Glomerular visceral epithelial cell (primary cell): ENCODE results near the gene LCN1.

ENCODE experiments used
- DNase-seq: peaks from one replicate; pipeline ENCODE4 v3.0.0-alpha.2; 2016; ENCODE audit errors: extremely low spot score

The LCN1 gene

DNA sequence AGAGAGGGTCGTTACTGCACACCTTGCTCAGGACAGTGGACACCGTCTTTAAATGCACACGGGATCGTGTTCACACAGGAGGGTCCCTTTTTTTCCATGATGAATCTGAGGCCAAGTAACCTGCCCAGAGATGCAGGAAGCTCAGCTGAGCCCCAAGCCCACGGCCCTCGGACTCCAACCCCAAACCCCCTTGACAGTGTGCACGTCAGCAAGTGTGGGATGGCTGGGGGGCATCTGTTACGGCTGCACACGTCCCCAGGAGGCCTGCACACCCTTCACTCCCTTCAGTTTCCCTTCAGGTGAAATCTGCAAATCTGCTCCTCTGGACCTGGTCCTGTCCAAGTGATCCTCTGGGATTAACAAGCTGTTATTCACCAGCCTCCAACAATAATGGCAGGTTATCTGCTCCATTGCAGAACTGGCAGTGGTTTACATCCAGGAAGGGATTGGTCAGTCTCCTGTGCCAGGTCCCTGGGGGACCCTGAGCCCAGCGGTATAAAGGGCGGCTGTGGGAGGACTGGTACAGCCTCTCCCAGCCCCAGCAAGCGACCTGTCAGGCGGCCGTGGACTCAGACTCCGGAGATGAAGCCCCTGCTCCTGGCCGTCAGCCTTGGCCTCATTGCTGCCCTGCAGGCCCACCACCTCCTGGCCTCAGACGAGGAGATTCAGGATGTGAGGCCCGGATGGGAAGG is at the start of gene LCN1:
TSS of gene LCN1 (plus strand) at position 525 of the 692 bp plus-strand sequence. CDS start at position 583, 58 bp downstream.
- DNase-seq = no peak

DNA sequence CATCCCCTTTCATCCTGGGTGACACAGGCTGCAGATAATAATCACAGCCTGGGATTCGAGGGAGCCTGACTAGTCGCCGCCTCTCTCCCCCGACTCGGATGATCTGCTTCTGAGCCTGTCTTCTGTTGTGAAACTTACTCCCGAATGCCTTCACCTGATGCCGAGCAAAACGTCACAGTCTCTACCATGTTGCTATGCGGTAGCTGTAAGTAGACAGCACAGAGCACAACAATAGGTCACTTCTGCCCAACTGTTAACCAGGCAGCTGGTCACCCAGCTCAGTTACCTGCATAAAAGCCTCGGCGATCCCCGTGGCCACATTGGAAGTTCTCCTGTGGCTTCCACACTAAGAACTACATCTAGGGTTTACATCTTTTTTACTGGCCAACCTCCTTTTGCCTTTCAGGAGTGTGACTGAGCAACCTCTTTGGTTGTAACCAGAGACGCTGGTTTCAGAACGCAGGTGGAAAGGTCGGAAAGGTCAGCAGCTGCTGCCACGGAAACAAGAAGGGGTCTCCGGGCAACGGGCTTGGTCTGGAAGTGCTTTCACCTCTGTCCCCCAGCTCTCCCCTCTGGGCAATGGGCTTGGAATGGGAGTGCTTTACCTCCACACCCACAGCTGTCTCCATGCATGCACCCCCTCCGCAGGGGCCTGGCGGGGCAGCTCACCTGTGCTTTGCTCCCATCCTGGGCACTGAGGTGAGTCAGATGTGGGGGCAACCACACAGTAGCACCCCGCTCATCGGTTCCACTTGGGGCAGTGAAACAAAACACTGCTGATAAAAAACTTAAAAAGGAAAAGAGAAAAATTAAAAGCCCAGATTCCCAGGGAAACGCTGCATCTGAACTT is 49.2 kb upstream of the LCN1 start:
- DNase-seq = no peak

DNA sequence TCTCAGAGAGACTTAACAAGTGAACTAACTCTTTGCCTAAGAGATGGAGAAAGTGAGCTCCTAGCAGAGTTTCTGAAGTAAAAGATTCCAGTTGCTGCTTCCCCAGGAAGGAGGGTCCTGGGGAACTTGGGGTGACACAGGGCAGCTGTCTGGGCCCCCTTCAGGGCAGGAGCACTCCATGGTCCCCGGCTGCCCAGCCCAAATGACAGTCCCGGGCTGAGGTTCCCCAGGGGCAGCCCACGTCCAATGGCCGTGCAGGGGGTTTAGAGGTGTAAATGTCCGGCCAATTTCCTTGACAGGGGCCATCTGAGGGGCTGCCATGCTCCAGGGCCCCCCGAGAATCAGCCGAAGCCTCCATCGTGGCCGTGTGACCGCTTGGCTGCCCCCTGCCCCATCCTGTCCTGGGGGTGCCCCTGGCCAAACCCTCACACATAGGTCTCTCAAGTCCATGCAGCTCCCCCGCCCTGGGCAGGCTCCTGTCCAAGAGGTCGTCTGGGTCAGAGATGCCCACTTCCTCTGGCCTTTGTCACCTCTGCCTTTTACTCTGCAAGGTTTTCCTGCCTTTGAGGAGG is 47.2 kb upstream of the LCN1 start:
- DNase-seq = no peak

DNA sequence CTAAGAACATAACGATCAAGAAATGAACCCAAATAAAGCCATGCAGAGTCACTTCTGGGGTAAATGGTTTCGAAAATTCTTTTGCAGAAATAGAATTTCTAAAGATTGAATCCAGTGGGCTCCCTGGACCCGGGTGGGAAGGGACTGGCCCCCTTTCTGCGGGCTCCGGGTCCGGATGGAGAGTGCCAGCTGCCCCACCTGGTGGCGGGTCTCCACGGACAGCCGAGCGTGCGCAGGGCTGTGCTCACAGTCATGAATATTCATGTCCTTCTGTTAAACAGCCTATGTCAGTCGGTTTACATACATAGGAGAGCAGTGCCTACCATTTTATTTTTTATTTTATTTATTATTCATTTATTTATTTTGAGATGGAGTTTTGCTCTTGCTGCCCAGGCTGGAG is 46.3 kb upstream of the LCN1 start:
- no peak for DNase-seq

DNA sequence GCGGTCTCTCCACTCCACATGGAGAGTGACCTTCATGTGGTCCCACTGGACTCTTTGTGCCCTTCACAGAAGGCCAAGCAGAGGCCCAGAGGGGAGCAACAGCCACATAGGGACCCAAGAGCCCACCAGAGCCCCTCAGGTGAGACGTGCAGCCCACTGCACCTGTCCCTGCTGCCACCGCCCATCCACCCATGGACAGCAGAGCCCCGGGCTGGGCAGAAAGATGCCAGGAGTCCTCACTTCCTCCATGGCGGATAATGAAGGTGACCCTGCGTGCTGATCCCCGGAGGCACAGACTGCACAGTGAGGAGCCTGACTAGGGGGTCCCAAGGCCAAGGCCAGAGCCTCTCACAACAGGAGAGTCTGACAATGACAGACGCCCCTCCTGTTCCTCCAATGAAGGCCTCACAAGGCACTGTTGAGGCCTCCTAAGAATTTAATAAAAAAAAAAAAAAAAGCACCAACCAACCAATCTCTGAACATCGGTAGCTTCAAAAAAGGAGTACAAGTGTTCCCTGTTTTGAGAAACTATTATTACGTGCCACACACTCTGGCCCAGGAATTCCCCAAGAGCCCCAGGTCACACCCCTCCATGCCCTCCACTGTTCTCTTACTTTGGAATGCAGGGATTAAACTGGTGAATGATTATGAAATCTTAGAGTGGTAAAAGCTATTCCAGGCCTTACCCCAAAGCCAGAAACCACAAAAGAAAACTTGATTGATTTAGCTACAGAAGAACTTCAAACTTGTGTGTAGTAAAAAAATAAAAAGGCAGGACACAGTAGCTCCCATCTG is 44.5 kb upstream of the LCN1 start:
- peak; percentile 75 for DNase-seq

DNA sequence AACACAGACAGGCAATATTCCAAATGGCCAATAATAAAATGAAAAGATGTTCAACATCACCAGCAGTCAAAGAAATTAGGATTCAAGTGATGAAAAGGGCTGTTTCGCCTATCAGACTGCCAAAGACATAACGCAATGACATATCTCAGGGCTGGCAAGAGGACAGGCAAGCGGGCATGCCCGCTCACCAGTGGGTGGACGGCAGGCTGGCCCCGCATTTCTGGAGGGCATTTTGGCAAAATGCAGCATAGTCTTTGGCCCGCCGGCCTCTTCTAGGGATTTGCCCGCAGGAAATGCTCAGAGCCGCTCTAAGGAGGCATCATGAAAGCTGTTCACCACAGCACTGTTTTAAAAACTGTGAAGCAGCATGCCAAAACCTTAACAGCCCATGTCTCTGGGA is 43.0 kb upstream of the LCN1 start:
- no peak for DNase-seq

DNA sequence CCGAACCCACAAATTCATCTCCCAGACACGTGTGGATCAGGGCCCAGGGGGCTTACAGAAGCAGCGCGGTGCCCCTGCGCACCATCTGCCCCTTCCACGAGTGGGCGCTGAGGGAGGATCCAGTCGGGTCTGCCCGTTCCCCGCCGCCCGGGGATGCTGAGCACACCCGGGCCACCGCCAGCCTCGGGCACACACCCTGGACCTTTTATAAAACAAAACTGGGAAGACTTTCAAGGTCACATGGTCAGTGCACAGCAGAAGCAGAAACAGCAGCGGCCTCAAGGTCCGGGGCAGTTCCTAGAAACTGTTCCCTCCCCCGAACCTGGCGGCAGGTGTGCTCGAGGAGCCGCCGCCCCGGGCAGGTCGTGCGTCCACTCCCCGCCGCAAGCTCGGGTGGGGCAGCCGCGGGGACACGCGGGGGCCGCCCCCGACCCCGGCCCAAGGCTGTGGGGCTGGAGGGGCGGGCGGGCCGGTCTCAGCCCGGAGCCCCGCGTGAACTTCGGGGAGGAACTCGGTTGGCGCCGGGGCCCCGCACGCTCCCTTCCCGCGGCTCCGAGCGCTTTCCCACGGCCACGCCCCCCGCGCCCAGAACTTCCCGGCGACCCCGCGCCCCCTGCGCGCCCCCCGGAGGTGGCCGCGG is 42.3 kb upstream of the LCN1 start:
- peak; percentile 23 for DNase-seq

DNA sequence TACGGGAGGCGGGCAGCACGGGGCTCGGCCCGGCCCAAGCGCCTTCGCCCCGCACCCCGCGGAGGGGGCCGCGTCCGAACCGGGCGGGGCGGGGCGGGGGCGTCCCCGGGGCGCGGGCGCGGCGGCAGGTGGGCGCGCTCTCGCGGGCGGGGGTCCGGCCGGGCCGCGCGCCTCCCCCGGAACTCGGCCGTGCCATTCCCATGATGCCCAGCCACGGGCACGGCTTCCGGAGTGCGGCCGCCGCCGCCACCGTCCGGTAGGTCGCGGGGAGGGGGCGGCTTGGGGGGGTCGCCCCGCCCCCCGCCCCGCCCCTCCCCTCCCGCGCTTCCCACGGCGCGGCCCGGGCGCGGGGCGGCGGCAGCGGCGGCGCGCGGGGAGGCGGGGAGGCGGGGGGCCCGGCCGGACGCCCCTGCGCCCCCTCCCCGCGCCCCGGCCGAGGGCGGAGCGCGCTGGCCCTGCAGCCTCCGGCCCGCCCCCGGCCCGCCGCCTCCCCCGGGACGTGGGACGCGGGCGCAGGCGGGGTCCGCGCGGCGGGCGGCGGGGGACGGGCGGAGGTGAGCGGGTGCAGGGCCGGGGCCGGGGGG is 41.7 kb upstream of the LCN1 start, which contains the start of gene PPP1R26:
TSS of gene PPP1R26 (plus strand) at position 314 of the 584 bp plus-strand sequence. CDS start 4,729 bp downstream, outside the sequence.
- DNase-seq = peak; percentile 46

DNA sequence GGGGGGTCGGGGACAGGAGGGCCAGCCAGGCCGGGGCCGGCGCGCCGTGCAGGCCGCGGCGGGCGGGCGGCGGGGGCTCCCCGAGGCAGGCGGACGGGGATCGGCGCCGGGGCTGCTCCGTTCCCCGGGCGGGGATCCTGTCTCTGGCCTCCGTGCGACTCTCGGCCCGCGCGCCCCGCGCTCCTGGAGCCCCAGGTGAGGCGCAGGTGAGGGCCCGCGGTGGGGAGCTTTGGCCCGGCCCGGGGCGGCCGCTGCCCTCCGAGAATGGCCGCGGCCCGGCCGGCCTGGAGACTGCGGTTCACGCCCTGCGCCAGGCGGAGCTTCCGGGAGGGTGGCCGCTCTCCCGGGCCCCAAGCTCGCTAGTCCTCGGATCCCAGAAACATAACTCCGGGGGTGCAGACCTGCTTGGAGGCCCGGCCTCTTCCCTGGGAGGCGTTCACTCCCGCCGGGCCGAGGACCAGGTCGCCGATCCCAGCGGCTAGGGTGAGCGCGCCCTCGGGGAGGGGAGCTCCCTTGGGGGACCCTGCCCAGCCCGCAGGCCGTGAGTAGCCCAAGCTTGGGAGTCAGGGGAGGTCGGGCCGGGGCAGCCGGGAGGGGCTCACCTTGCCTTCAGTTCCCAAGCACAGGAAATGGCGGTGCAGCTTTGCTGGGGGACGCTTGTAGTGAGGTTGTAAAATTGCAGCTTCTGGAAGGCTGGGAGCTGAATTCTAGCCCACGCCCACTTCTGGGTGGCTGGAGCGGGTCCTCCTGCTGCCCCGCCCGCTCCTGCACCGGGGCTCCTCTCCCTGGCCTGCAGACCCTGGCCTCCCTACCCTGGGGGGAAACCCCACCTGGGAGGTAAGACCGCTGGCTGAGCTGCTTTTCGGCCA is 40.9 kb upstream of the LCN1 start:
- DNase-seq = peak; percentile 51

DNA sequence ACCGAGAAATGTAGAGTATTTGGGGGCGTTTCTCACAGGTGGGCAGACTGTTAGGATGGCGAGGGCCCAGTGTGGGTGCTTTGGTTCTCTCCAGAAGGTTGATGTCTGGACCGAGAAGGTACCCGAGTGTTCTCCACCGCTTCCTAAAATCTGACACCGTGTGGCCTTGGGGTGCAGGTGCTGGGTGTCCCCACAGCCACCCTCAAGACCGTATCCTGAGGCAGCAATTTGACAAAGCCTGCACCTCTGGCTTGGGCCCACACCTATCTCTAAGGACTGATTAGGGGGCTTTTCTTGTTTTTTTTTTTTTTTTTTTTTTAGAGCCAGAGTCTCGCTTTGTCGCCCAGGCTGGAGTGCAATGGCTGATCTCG is 40.3 kb upstream of the LCN1 start:
- DNase-seq = no peak

DNA sequence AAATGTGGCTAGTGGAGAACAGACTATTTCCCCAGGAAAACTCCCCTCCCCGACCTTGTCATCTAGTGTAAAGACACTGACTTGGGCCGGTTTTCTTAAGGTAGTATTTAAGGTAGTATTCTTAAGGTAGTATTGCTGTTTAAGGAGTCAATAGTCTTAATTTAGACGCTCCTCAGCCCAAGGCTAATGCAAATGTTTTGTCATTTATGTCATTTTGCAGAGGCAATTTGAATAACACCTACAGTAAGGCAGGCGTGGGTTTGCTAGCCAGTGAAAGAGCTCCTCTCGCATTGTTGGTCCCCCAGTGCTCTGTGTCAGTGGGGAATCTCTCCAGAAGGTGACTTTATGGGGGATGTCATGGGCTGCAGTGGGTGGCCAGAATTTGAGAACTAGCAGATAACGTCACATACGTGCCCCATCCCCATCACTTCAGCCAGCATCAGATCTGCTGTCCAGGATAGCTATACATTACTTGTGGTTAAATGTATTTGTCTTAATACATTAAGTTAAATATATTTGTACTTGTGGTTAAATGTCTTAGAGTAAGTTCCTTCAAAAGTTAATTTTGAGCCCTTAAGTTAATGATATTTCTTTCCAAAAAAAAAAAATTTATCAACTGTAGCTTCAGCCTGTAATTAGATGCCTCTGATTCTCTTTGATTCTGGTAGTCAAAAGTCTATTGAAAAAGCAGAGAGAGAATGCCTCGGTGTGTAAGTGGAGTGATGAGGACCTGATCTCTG is 39.1 kb upstream of the LCN1 start:
- no peak for DNase-seq

DNA sequence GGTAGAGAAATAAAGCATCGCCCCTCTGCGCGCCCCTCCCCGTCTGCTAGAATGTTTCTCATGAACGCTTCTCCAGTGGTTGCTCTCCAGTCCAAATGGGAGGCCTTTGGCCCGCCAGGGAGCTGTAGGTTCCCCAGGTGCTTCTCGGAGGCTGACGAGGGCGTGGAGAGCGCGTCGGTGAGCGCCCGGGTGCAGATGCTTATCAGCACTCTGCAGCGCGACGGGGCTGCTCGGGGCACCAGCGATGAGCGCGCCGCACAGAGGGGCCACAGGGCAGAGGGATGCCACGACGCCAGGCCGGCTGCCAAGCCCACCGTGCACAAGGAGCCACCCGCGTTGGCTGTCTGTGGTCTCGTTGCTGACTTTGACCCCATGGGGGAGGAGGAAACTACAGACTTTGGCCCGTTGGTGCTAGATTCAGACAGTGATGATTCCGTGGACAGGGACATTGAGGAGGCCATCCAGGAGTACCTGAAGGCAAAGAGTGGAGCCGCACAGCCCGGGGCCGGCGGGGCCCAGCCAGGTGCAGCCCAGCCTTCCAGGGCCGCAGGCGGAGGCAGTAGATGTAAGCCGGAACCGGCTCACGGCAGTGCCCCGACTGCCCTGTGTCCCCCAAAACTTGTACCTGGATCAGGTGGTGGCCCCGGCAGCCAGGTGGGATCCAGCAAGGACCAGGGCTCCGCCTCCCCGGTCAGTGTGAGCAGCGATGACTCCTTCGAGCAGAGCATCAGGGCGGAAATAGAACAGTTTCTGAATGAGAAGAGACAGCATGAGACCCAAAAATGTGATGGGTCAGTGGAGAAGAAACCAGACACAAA is 36.6 kb upstream of the LCN1 start:
- no peak for DNase-seq

DNA sequence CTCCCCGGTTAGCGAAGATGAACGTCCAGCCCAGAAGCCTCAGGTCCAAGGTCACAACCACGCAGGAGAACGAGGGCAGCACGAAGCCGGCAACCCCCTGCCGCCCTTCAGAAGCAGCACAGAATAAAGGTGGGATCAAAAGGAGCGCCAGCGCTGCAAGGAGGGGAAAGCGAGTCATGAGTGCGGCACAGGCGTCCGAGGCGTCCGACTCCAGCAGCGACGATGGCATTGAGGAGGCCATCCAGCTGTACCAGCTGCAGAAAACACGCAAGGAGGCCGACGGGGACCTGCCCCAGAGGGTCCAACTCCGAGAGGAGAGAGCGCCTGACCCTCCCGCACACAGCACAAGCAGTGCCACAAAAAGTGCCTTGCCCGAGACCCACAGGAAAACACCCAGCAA is 35.9 kb upstream of the LCN1 start:
- no peak for DNase-seq

DNA sequence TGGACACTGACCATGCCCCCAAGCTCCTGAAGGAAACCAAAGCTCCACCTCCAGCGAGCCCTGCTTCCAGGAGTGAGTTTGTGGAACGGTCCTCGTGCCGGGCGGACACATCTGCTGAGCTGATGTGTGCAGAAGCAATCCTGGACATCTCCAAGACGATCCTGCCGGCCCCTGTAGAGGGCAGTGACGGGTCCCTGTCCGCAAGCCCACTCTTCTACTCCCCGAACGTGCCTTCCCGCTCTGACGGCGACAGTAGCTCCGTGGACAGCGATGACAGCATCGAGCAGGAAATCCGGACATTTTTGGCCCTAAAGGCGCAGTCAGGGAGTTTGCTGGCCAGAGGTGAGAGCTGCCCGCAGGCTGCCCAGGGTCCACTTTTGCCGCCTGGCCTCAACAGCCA is 35.4 kb upstream of the LCN1 start:
- no peak for DNase-seq

DNA sequence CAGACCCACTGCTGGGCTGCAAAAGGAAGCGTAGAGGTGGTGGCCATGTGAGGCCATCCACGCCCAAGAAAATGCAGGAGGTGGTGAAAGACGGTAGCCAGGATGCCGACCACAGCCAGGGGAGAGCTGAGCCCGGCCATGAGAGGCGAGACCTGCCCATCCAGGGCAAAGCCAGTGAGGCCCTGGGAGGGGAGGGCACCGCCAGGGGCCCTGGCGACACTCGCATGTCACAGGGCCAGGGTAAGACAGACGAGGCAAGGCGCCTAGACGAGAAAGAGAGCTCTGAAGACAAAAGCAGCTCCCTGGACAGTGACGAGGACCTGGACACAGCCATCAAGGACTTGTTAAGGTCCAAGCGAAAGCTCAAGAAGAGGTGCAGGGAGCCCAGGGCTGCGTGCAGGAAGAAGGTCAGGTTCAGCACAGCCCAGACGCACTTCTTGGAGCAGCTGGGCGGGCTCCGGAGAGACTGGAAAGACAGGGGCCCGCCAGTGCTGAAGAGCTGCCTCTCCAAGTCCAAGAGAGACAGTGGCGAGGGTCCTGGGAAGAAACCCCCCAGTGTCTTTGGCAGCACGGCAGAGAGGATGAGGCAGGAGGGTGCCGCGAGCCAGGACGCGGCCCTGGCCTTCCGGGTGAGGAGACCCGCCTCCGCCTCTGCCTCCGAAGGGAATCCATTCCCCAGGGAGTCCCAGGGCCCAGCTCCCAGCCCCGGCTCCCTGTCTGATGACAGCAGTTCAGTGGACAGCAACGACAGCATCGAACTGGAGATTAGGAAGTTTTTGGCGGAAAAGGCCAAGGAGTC is 34.8 kb upstream of the LCN1 start:
- DNase-seq = no peak

DNA sequence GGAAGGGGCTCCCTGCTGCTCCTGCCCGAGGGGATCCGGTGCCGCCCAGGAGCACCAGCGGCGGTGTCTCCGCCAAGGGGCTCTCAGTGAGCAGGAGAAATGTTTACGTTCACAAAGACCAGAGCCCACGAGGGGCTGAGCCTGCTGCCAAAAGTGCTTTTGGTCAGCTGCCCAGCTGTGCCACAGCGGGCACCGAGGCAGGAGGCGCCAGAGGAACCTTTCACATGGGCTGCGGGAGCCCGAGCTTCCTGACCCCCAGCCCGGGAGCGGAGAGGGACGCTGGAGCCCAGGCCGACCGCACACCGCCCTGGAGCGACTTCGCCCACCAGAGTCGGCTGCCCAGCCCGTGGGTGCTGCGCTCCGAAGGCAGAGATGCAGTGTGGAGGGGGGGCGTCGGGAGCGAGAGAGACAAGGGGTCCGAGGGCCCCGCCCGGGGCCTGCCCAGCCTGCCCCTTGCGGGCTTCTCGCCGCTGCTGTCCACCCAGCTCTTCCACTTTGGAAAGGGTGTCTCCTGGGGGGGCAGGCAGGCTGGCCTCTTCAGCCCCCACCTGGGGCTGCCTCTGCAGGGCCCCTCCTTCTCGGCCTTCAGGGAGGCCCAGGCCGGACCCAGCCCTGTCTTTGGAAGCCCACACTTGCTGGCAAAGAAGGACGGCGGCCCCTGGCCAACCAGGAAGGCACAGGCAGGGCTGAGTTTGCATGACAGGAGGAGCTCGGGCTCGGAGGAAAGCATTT is 33.8 kb upstream of the LCN1 start:
- no peak for DNase-seq

DNA sequence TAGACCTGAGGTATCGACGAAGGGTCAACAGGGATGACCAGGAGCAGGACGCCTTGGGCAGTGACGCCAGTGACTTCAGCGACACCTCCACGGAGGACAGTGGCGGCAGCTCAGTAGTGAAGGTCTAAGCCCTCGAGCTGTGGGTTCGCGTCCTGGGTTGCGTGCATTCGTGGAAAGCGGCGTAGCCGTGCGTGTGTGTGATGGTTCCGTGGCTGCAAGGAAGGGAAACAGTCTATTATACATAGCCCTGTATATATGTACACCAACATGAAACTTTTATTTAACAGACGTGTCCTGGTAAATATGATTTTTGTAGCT is 33.3 kb upstream of the LCN1 start:
- DNase-seq = no peak
